D341Med (cell line): ENCODE data around the gene MAP4K4.
A peak's percentile ranks its signal among the peaks of the same experiment; 100 is the strongest.
"Not testable (repeated sequence)": the region's sequence is repeated elsewhere in the genome, so short reads cannot be mapped to it uniquely, and the experiment has no call there.

Source experiments
- DNase-seq: peaks from one replicate; pipeline ENCODE4 v3.0.0; 2012; ENCODE audit warnings: low spot score

The MAP4K4 gene

GRCh38 chr2:101768556-101769220, 71.2 kb downstream of the MAP4K4 start:
- no peak for DNase-seq

GRCh38 chr2:101769726-101770125, 72.2 kb downstream of the MAP4K4 start:
- DNase-seq: not testable (repeated sequence)

GRCh38 chr2:101770726-101771125, 73.2 kb downstream of the MAP4K4 start:
- DNase-seq: peak; percentile 52

GRCh38 chr2:101771227-101771902, 73.9 kb downstream of the MAP4K4 start:
- DNase-seq: no peak

- DNase-seq: no peak
Observed at GRCh38 chr2:101771910-101772321, 74.4 kb downstream of the MAP4K4 start.

- no peak for DNase-seq
Observed at GRCh38 chr2:101773137-101773536, 75.6 kb downstream of the MAP4K4 start.

- DNase-seq: not testable (repeated sequence)
Observed at GRCh38 chr2:101773961-101774360, 76.5 kb downstream of the MAP4K4 start.

- no peak for DNase-seq
Observed at GRCh38 chr2:101775092-101775491, 77.6 kb downstream of the MAP4K4 start.

GRCh38 chr2:101775636-101776035, 78.1 kb downstream of the MAP4K4 start:
- DNase-seq: no peak

GRCh38 chr2:101776172-101777043, 78.9 kb downstream of the MAP4K4 start:
- no peak for DNase-seq

- no peak for DNase-seq
Observed at GRCh38 chr2:101777337-101777736, 79.8 kb downstream of the MAP4K4 start.

GRCh38 chr2:101778102-101778501, 80.6 kb downstream of the MAP4K4 start:
- no peak for DNase-seq

GRCh38 chr2:101779190-101779589, 81.7 kb downstream of the MAP4K4 start:
- no peak for DNase-seq

GRCh38 chr2:101779656-101780055, 82.1 kb downstream of the MAP4K4 start:
- no peak for DNase-seq

GRCh38 chr2:101781326-101781725, 83.8 kb downstream of the MAP4K4 start:
- DNase-seq: no peak

- DNase-seq: peak; percentile 50
Observed at GRCh38 chr2:101781791-101782426, 84.4 kb downstream of the MAP4K4 start.

- no peak for DNase-seq
Observed at GRCh38 chr2:101782427-101782792, 84.9 kb downstream of the MAP4K4 start.

- DNase-seq: no peak
Observed at GRCh38 chr2:101787097-101787496, 89.6 kb downstream of the MAP4K4 start.

GRCh38 chr2:101788565-101788964, 91.1 kb downstream of the MAP4K4 start:
- no peak for DNase-seq

GRCh38 chr2:101788995-101789970, 91.8 kb downstream of the MAP4K4 start:
- DNase-seq: no peak

GRCh38 chr2:101790416-101790815, 92.9 kb downstream of the MAP4K4 start:
- DNase-seq: no peak
